H1 (cell line): ENCODE results near the gene IRGQ. TPM values are rescaled to one million over a fixed set of nuclear protein-coding genes. Genes with fewer than 3 reads are reported as not detected.

ENCODE experiments used
- BACH1 ChIP-seq: IDR thresholded peaks from 2 replicates; pipeline ENCODE4 v1.6.1; 2012; ENCODE audit warnings: low read length, improper control_type of control experiment
- CTBP2 ChIP-seq: IDR thresholded peaks from 2 replicates; pipeline ENCODE4 v1.7.0; 2011; ENCODE audit warnings: borderline replicate concordance, mild to moderate bottlenecking, moderate library complexity, mixed read lengths, low read length; ENCODE audit not compliant: insufficient read depth, insufficient read length
- GTF2F1 ChIP-seq: IDR thresholded peaks from 2 replicates; pipeline ENCODE4 v1.6.1; 2012; ENCODE audit warnings: low read depth, low read length, improper control_type of control experiment, borderline replicate concordance
- KDM4A ChIP-seq: IDR thresholded peaks from one replicate; pipeline ENCODE4 v1.7.1; 2012; ENCODE audit warnings: low read depth, mild to moderate bottlenecking, moderate library complexity, low read length, inconsistent platforms; ENCODE audit not compliant: severe bottlenecking
- MAFK ChIP-seq: IDR thresholded peaks from 2 replicates; pipeline ENCODE4 v1.6.1; 2012; ENCODE audit warnings: low read depth, mild to moderate bottlenecking, improper control_type of control experiment, low read length
- POU5F1 ChIP-seq: IDR thresholded peaks from 2 replicates; pipeline ENCODE4 v1.6.1; 2011; ENCODE audit warnings: low read depth, mild to moderate bottlenecking, low read length, moderate library complexity
- polyA plus RNA-seq, 7 experiments: library from polyadenylated mRNA; depleted of rRNA in 3 of 7; stranded (reverse) in 5 of 7; unstranded in 2 of 7; fragments of >200 nt in 5 of 7; fragments of 200-250 nt in 2 of 7; gene quantifications; 1 replicate in 5 of 7; 2 replicates in 1 of 7; 4 replicates in 1 of 7; pipeline versions ENCODE4 v1.2.1 to v1.2.3, GENCODE V29; 2011 to 2013; ENCODE audit warnings: missing spikeins in 2 of 7, mixed read lengths in 2 of 7
- total RNA-seq: library from RNA; stranded (reverse); fragmentation: NEBNext Ultra II Directional; extraction: Animal tissue kit (Norgen Biotek cat#: 25700); gene quantifications from 2 replicates; pipeline ENCODE4 v1.2.1, GENCODE V29; 2021

IRGQ gene
- total and polyA plus RNA-seq, 2 of the 8 experiments (the other 6 are each of a cell fraction or from before 2014, with no cell fraction given), result 16.0 to 42.9 TPM

GRCh38 chr19:43633520-43633919 lies 37.6 kb upstream of the IRGQ start (continued):
- TF ChIP-seq GTF2F1, result no peak
- TF ChIP-seq CTBP2, result no peak
- no peak for TF ChIP-seq BACH1
- no peak for TF ChIP-seq KDM4A
- TF ChIP-seq MAFK, result no peak
- no peak for TF ChIP-seq POU5F1
